Fibroblast of lung (primary cell): ENCODE measurements around the gene COL3A1. TPM values are rescaled to one million over a fixed set of nuclear protein-coding genes. Genes with fewer than 3 reads are reported as not detected.
A peak's percentile ranks its signal among the peaks of the same experiment; 100 is the strongest.

Experiments used
- DNase-seq, 2 donors: peaks; one replicate each; pipeline versions ENCODE4 v3.0.0 to v3.0.0-alpha.2; 2010; ENCODE audit warnings: low read depth in 2 of 2
- H2AFZ ChIP-seq: 2 replicates; pipeline ENCODE4 v1.5.1; 2012; ENCODE audit warnings: low read length, control low read depth, inconsistent platforms
- H3K27ac ChIP-seq: 2 replicates; pipeline ENCODE4 v1.5.1; 2011; ENCODE audit warnings: low read length, control low read depth; ENCODE audit not compliant: insufficient read depth
- H3K27me3 ChIP-seq: 2 replicates; pipeline ENCODE4 v1.5.1; 2011; ENCODE audit warnings: mild to moderate bottlenecking, low read length; ENCODE audit not compliant: control insufficient read depth, insufficient read depth
- H3K36me3 ChIP-seq: 2 replicates; pipeline ENCODE4 v1.5.1; 2011; ENCODE audit warnings: low read length; ENCODE audit not compliant: control insufficient read depth, insufficient read depth
- H3K4me1 ChIP-seq: 2 replicates; pipeline ENCODE4 v1.5.1; 2011; ENCODE audit warnings: low read length; ENCODE audit not compliant: control insufficient read depth, insufficient read depth; ENCODE audit errors: extremely low read depth
- H3K4me2 ChIP-seq: 2 replicates; pipeline ENCODE4 v1.5.1; 2011; ENCODE audit warnings: low read length, control low read depth; ENCODE audit not compliant: insufficient read depth; ENCODE audit errors: extremely low read depth
- H3K4me3 ChIP-seq, 4 experiments: fragments of 200-600 bp in 1 of 4; sonication (generic) in 1 of 4; replicated peaks in 1 of 4; 2 replicates each; pipeline ENCODE4 v1.5.1; 2011 to 2016; ENCODE audit warnings: low read length in 4 of 4, low read depth in 3 of 4, mild to moderate bottlenecking in 3 of 4, control low read depth in 2 of 4, inconsistent platforms in 1 of 4, mixed read lengths in 1 of 4; ENCODE audit not compliant: insufficient read depth in 1 of 4; ENCODE audit errors: control extremely low read depth in 1 of 4
- H3K79me2 ChIP-seq: 2 replicates; pipeline ENCODE4 v1.5.1; 2012; ENCODE audit warnings: mild to moderate bottlenecking, low read length, inconsistent platforms; ENCODE audit not compliant: control insufficient read depth, insufficient read depth
- H3K9ac ChIP-seq: 2 replicates; pipeline ENCODE4 v1.5.1; 2011; ENCODE audit warnings: mild to moderate bottlenecking, low read length, control low read depth; ENCODE audit not compliant: insufficient read depth
- H3K9me3 ChIP-seq: 2 replicates; pipeline ENCODE4 v1.5.1; 2012; ENCODE audit warnings: low read depth, low read length; ENCODE audit not compliant: control insufficient read depth, insufficient read depth
- H4K20me1 ChIP-seq: 2 replicates; pipeline ENCODE4 v1.5.1; 2011; ENCODE audit warnings: low read length; ENCODE audit not compliant: control insufficient read depth, insufficient read depth; ENCODE audit errors: extremely low read depth
- EZH2 ChIP-seq: IDR thresholded peaks from 2 replicates; pipeline ENCODE4 v1.5.1; 2012; ENCODE audit warnings: low read length, control low read depth, mild to moderate bottlenecking; ENCODE audit errors: missing control alignments
- polyA minus RNA-seq: library from RNA; depleted of rRNA, polyadenylated mRNA; stranded (reverse); fragments of >200 nt; gene quantifications from 2 replicates; pipeline ENCODE4 v1.2.3, GENCODE V29; 2011; ENCODE audit warnings: low replicate concordance
- polyA plus RNA-seq, 2 donors: library from polyadenylated mRNA; depleted of rRNA in 1 of 2; stranded (reverse) in 1 of 2; unstranded in 1 of 2; fragments of >200 nt; gene quantifications; 2 replicates each; pipeline ENCODE4 v1.2.1, GENCODE V29; 2011 to 2012; ENCODE audit warnings: missing spikeins in 1 of 2
- total RNA-seq: library from RNA; depleted of rRNA; stranded (reverse); fragments of >200 nt; gene quantifications from 2 replicates; pipeline ENCODE4 v1.2.1, GENCODE V29; 2014
- TF ChIP-seq, protein P1 (sequence below), 2 donors: IDR thresholded peaks in 1 of 2; conservative IDR thresholded peaks in 1 of 2; 1 replicate in 1 of 2; 2 replicates in 1 of 2; pipeline ENCODE4 v1.5.1; 2011 to 2012; ENCODE audit warnings: low read length in 2 of 2, control low read depth in 1 of 2, inconsistent platforms in 1 of 2, low read depth in 1 of 2, mild to moderate bottlenecking in 1 of 2

Gene COL3A1
- total RNA-seq (925 and 2,431 TPM in 2 replicates), polyA plus RNA-seq (519 and 2,255 TPM in 2 replicates), polyA minus RNA-seq (665 and 2,288 TPM in 2 replicates)
- 611 and 2,708 TPM in 2 replicates for polyA plus RNA-seq (2012)

DNA sequence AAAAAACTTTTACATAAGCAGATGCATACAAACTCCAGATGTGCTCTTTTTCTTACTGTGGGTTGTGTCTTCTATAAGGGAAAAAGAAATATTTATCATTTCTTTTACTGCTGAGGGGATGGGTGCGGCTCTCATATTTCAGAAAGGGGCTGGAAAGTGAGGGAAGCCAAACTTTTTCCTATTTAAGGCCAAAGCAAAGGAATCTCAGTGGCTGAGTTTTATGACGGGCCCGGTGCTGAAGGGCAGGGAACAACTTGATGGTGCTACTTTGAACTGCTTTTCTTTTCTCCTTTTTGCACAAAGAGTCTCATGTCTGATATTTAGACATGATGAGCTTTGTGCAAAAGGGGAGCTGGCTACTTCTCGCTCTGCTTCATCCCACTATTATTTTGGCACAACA, at the start of gene COL3A1:
COL3A1 (plus strand) TSS at position 210 of the 400 bp plus-strand sequence; CDS start at position 327, 117 bp downstream.
- Histone ChIP-seq H3K9me3 (no peaks in the 10 kb centered on the region), H3K79me2 (peaks cover 53% of the 10 kb centered on the region), H3K4me3 (peak within 1 kb of the TSS; percentile 63 to 100 (median 88)), H3K9ac (peak within 1 kb of the TSS; percentile 57), H4K20me1 (peaks cover 2% of the 10 kb centered on the region), H3K36me3 (no peaks in the 10 kb centered on the region), H3K4me1 (peaks cover 11% of the 10 kb centered on the region), H3K27ac (peak within 1 kb of the TSS; percentile 83), H2AFZ (no peak within 1 kb of the TSS), H3K27me3 (no peaks in the 10 kb centered on the region), H3K4me2 (peak within 1 kb of the TSS; percentile 88)
- TF ChIP-seq EZH2: no peak
- TF ChIP-seq, protein P1, sequence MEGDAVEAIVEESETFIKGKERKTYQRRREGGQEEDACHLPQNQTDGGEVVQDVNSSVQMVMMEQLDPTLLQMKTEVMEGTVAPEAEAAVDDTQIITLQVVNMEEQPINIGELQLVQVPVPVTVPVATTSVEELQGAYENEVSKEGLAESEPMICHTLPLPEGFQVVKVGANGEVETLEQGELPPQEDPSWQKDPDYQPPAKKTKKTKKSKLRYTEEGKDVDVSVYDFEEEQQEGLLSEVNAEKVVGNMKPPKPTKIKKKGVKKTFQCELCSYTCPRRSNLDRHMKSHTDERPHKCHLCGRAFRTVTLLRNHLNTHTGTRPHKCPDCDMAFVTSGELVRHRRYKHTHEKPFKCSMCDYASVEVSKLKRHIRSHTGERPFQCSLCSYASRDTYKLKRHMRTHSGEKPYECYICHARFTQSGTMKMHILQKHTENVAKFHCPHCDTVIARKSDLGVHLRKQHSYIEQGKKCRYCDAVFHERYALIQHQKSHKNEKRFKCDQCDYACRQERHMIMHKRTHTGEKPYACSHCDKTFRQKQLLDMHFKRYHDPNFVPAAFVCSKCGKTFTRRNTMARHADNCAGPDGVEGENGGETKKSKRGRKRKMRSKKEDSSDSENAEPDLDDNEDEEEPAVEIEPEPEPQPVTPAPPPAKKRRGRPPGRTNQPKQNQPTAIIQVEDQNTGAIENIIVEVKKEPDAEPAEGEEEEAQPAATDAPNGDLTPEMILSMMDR (conservative IDR thresholded peaks at IDR 0.05 in 1 of 2, IDR thresholded peaks at IDR 0.05 in 1 of 2; ENCODE audit: low read depth in 1 of 2, low read length in 2 of 2): no peak
- peak; percentile 78 to 93 for DNase-seq

DNA sequence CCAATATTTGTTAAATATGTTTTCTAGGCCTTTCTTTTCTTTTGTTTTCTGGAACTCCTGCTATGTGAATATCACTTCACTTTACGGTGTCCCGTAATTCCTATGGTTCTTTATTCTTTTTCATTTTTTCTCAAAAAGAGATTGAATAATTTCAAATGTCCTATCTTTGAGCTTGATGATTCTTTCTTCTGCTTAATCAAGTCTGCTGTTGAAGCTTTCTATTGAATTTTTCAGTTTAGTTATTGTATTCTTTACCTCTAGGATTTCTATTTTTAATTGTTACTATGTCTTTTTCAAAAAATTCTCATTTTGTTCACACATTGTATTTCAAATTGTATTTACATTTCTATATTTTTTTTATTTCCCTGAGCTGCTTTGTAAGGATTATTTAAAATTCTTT, 45.5 kb upstream of the COL3A1 start:
- H3K27ac ChIP-seq: no peak overlapping the region
- no peaks in the 10 kb centered on the region for H3K27me3 ChIP-seq
- H4K20me1 ChIP-seq: no peaks in the 10 kb centered on the region
- H2AFZ ChIP-seq: no peak overlapping the region
- DNase-seq: no peak
- H3K79me2 ChIP-seq: no peaks in the 10 kb centered on the region
- H3K9me3 ChIP-seq: no peaks in the 10 kb centered on the region
- H3K36me3 ChIP-seq: no peaks in the 10 kb centered on the region
- H3K4me2 ChIP-seq: no peak overlapping the region
- H3K4me3 ChIP-seq: no peak overlapping the region
- no peaks in the 10 kb centered on the region for H3K4me1 ChIP-seq
- no peak overlapping the region for H3K9ac ChIP-seq
- TF ChIP-seq EZH2: no peak
- TF ChIP-seq, protein P1 (conservative IDR thresholded peaks at IDR 0.05 in 1 of 2, IDR thresholded peaks at IDR 0.05 in 1 of 2; ENCODE audit: low read depth in 1 of 2, low read length in 2 of 2): no peak

DNA sequence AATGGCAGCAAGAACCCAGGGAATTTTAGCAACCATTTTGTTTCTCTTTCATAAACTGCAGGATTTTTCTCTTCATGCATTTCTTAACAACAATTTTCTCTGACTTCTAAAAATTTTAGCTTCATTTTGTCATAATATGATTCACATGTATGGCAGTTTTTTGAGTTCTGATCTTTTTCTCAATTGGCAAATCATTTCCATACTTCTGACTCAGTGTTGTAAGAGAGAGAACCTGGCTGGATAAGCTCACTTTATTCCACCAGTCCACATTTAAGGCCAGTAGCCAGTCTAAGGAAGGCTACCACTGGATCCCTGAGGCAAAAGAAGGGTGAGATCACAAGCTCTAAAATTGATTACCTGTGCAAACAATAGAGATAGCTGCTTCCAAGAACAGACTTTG, 42.8 kb upstream of the COL3A1 start:
- no peak overlapping the region for H3K27ac ChIP-seq
- no peak overlapping the region for H3K4me2 ChIP-seq
- H4K20me1 ChIP-seq: no peaks in the 10 kb centered on the region
- no peaks in the 10 kb centered on the region for H3K4me1 ChIP-seq
- no peak overlapping the region for H3K9ac ChIP-seq
- no peak overlapping the region for H2AFZ ChIP-seq
- no peaks in the 10 kb centered on the region for H3K27me3 ChIP-seq
- no peak overlapping the region for H3K4me3 ChIP-seq
- H3K36me3 ChIP-seq: no peaks in the 10 kb centered on the region
- DNase-seq: peak in 1 of 2 donors; percentile 21
- TF ChIP-seq, protein P1 (conservative IDR thresholded peaks at IDR 0.05 in 1 of 2, IDR thresholded peaks at IDR 0.05 in 1 of 2; ENCODE audit: low read depth in 1 of 2, low read length in 2 of 2): no peak
- TF ChIP-seq EZH2: no peak
- no peaks in the 10 kb centered on the region for H3K79me2 ChIP-seq
- no peaks in the 10 kb centered on the region for H3K9me3 ChIP-seq
